MG63 (cell line): ENCODE data around the gene PET117. TPM values are rescaled to one million over a fixed set of nuclear protein-coding genes. Genes with fewer than 3 reads are reported as not detected.
"Not testable (repeated sequence)": the region's sequence is repeated elsewhere in the genome, so short reads cannot be mapped to it uniquely, and the experiment has no call there.

ENCODE experiments used
- DNase-seq: peaks from one replicate; pipeline ENCODE4 v3.0.0-alpha.2; 2020
- H3K27me3 ChIP-seq: fragments of 250-450 bp; sonication (Bioruptor Pico); 2 replicates; pipeline ENCODE4 v1.5.1; 2020; ENCODE audit warnings: mild to moderate bottlenecking, moderate library complexity
- H3K36me3 ChIP-seq: fragments of 250-450 bp; sonication (Bioruptor Pico); 2 replicates; pipeline ENCODE4 v1.5.1; 2020; ENCODE audit warnings: mild to moderate bottlenecking, moderate library complexity
- H3K4me3 ChIP-seq: fragments of 250-450 bp; sonication (Bioruptor Pico); 2 replicates; pipeline ENCODE4 v1.5.1; 2020; ENCODE audit warnings: mild to moderate bottlenecking, moderate library complexity
- H3K9me3 ChIP-seq: fragments of 250-450 bp; sonication (Bioruptor Pico); 2 replicates; pipeline ENCODE4 v1.5.1; 2020; ENCODE audit warnings: mild to moderate bottlenecking, moderate library complexity
- total RNA-seq: library from RNA; depleted of rRNA; stranded (reverse); fragments of >200 nt; shearing (Covaris generic); gene quantifications from 2 replicates; pipeline ENCODE4 v1.2.3, GENCODE V29; 2014; ENCODE audit warnings: low replicate concordance; rRNA removed

PET117 gene, protein sequence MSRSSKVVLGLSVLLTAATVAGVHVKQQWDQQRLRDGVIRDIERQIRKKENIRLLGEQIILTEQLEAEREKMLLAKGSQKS
- total RNA-seq, result 7.3 and 12.0 TPM in 2 replicates

DNA sequence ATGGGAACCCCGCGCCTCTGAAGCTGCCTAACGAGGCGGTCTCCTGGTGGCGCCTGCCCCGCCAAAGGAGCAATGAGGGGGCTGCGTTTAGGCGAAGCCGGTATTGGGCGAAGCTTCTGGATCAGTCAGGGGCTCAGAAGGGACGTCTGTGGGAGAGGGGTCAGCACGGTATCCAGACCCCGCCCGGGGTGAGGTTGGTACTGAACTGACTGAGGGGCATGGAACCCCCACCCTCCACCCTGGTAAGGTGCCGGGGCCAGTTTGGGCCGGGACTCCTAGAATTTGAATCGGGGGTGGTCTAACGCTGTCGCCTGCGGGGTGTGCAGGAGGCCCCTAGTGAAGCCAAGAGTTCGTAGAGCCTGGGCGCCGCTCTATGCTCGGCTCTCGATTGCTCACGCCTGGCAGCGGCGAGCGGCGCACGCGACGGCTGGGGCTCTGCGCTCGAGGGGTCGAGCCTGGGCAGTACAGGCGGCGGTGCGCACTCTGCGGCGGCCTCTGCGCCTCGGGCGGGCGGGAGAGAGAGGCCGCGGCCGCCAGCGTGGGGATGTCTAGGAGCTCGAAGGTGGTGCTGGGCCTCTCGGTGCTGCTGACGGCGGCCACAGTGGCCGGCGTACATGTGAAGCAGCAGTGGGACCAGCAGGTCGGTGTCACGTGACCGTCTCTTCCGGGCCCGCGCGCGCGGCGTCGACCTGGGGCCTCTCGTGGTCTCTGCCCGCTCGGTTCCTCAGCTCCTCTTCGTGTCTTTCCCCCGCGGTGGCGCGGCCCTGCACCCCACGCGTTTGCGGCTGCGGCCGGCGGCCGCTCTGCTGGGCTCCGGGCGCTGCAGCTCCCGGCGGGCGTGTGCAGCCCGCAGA is at the start of gene PET117, which contains the start of gene KAT14:
TSS of gene PET117 (plus strand) at position 452 of the 854 bp plus-strand sequence. CDS start at position 545, 93 bp downstream.
TSS of gene KAT14 (plus strand) at position 452 of the 854 bp plus-strand sequence. CDS start 4,798 bp downstream, outside the sequence.
- DNase-seq, result peak; percentile 89

DNA sequence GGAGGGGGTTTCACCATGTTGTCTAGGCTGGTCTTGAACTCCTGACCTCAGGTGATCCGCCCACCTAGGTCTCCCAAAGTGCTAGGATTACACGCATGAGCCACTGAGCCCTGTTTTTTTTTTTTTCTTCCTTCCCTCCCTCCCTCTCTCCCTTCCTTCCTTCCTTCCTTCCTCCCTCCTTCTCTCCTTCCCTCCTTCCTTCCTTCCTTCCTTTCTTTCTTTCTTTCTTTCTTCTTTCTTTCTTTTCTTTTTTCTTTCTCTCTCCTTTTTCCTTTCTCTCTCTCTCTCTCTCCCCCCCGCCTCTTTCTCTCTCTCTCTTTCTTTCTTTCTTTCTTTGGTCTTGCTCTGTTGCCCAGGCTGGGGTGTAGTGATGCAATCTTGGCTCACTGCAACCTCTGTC is 49.4 kb upstream of the PET117 start:
- H3K4me3 ChIP-seq, H3K36me3 ChIP-seq, H3K27me3 ChIP-seq, H3K9me3 ChIP-seq, DNase-seq: not testable (repeated sequence)

More for the DNA sequence above, at the start of gene PET117, which contains the start of gene KAT14:
- H3K9me3 ChIP-seq, result no peaks in the 10 kb centered on the region
- H3K36me3 ChIP-seq, result peaks cover 8% of the 10 kb centered on the region
- peak within 1 kb of the TSS; percentile 76 for H3K4me3 ChIP-seq
- no peaks in the 10 kb centered on the region for H3K27me3 ChIP-seq

DNA sequence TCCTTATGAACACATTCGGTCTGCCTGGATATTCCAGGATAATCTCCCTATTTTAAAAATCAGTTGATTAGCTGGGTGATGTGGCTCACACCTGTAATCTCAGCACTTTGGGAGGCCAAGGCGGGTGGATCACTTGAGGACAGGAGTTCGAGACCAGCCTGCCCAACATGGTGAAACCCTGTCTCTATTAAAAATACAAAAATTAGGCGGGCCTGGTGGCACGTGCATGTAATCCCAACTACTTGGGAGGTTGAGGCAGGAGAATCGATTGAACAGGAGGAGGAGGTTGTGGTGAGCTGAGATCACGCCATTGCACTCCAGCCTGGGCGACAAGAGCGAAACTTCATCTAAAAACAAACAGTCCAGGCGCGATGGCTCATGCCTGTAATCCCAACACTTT is 48.8 kb upstream of the PET117 start:
- not testable (repeated sequence) for H3K4me3 ChIP-seq, H3K9me3 ChIP-seq, DNase-seq, H3K27me3 ChIP-seq, H3K36me3 ChIP-seq

DNA sequence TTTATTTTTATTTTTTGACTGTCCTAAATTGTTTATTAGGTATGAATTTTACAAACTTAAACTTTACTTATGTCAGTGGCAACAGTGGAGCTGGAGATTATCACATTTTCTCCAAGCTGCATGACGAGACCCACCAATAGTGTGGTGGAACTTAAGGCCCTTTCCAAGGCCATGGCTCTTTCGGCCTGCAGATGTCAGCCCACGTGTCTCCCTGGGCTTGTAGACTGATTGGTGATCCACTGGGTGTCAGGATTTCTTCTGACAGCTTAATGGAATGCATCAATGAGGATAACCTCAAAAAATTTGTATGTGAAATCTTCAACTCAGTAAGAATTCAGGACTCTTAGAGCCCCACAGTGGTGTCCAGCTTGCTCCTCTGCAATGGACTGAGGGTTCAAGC is 47.6 kb upstream of the PET117 start:
- Histone ChIP-seq H3K36me3 (no peaks in the 10 kb centered on the region), H3K4me3 (no peak overlapping the region), H3K27me3 (no peaks in the 10 kb centered on the region), H3K9me3 (no peaks in the 10 kb centered on the region)
- DNase-seq, result no peak

DNA sequence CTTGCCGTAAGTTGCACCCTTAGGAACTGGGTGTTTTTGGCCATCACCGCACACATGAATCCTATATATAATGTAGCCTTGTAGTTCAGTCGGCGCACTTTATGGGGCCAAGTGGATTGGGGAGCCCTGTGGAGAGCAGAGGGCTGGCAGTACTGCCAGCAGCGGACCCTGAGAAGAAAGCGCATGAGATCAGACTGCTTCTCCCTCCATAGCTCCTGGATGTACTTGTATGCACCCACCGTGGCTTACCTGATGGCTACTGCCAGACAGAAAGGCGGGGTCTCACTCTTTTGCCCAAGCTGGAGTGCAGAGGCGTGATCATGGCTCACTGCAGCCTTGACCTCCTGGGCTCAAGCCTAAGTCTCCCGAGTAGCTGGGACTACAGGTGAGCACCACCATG is 47.2 kb upstream of the PET117 start:
- no peak for DNase-seq
- no peaks in the 10 kb centered on the region for H3K9me3 ChIP-seq
- H3K36me3 ChIP-seq, result no peaks in the 10 kb centered on the region
- no peaks in the 10 kb centered on the region for H3K27me3 ChIP-seq
- no peak overlapping the region for H3K4me3 ChIP-seq

DNA sequence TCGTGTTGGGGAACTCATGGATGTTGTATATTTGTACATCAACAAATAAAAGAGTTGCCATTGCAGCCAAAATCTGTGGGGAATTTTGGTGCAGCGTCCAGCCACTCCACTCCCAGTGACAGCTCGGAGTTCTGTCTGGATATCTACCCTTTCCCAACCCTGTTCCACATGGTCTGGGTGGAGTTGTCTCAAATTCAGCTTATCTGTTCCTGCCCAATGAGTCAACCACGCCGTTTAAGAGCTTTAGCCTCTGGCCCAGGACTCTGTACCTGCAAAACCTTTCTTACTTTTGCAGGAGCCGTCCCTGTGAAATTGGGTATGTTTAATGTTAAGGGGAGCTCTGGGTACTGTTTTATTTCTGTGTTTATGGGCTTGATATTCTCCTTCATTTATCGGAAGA is 46.0 kb upstream of the PET117 start:
- no peak for DNase-seq
- Histone ChIP-seq H3K9me3 (no peaks in the 10 kb centered on the region), H3K4me3 (no peak overlapping the region), H3K27me3 (no peaks in the 10 kb centered on the region), H3K36me3 (no peaks in the 10 kb centered on the region)

DNA sequence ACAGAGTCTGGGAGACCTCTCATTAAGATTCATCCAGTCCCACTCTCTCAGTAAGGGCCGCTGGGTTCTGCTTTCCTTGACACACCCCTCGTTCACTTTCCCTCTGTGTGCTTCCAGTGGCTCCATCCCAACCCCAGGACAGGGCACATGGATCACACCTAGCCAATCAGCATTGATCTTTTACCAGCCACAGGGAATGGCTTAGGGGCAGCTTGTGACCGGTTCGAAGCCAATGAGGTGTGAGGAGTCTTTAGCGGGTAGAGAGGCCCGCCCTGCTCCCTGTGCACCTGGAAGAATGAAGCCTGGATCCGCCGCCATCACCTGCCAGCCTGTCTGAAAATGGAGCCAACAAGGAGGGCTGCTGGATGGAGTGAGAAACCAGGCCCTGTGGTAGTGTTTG is 44.8 kb upstream of the PET117 start:
- Histone ChIP-seq H3K36me3 (no peaks in the 10 kb centered on the region), H3K4me3 (no peak overlapping the region), H3K27me3 (no peaks in the 10 kb centered on the region), H3K9me3 (no peaks in the 10 kb centered on the region)
- no peak for DNase-seq

DNA sequence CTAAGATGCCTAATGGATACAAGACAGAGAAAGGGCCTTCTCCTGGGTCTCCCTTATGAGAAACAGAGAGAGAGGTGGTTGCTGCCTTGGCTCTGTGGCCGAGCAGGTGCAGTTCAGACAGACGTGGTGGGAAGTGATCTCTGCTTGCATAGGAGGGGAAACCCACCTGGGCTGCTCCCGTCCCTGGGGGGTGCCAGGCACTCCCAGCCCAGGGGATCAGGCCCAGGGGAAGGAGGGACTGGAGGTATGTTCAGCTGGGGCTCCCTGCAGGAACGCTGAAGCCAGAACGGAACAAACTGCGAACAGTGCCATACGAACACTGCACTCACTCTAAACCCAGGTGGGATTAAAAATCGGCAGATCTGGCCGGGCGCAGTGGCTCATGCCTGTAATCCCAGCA is 44.3 kb upstream of the PET117 start:
- Histone ChIP-seq H3K4me3 (no peak overlapping the region), H3K27me3 (no peaks in the 10 kb centered on the region), H3K9me3 (no peaks in the 10 kb centered on the region), H3K36me3 (no peaks in the 10 kb centered on the region)
- no peak for DNase-seq

DNA sequence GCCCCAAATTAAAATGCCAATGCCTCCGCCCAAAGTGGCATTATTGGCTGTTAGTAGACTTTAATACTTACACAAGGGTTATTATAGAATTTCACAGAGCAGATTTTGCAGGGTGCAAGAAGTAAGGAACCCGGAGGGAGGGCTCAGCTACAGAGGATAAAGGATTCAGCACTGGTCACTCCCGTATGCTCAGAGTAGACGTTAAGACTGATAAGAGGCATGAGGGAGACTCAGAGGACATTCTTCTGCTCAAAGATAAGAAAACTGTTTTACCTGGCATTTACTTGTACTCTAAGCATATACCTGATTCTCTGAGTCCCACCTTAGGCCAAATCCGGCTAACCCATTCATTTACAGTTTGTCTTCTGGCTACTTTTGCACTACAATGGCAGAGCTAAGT is 43.5 kb upstream of the PET117 start:
- Histone ChIP-seq H3K4me3 (no peak overlapping the region), H3K36me3 (no peaks in the 10 kb centered on the region), H3K9me3 (no peaks in the 10 kb centered on the region), H3K27me3 (no peaks in the 10 kb centered on the region)
- DNase-seq, result no peak

DNA sequence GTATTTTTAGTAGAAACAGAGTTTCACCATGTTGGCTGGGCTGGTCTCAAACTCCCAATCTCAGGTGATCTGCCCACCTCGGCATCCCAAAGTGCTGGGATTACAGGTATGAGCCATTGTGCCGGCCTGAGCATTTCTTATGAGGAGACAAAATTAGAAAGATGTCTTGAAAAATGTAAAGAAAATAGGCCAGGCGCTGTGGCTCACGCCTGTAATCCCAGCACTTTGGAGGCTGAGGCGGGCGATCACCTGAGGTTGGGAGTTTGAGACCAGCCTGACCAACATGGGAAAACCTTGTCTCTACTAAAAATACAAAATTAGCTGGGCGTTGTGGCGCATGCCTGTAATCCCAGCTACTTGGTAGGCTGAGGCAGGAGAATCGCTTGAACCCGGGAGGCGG is 37.1 kb upstream of the PET117 start:
- H3K36me3 ChIP-seq, H3K9me3 ChIP-seq, H3K4me3 ChIP-seq, DNase-seq, H3K27me3 ChIP-seq: not testable (repeated sequence)

DNA sequence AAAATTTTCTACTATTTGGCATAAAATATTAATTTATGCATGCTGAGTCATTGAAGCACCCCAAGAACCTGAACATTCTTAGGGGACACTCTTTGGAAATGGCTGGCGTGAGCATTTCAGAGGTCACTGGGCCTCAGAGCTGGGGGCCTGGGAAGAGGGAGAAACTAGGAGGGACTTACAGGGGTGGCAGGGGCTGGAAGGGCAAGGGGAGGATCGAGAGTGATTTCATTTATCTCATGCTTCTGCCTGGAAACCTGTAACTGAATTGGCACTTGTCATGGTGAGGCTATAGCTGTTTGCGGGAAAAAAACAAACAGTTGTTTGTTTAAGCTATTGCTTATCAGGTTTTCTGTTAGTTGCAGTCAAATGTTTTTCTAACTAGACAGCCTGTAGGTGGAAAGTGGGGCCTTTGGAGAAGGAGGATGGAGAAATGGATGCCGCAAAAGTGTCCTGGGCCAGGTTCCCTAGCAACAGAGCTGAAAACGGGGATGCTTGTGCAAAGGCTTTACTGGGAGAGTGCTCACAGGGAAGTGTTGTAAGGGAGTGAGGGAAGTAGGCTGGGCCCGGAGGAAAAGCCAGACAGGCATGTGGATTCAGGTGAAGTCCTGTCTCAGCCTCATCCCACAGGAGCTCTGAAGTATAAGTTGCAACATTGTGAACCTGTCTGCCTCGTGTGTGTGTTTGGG is 36.4 kb upstream of the PET117 start:
- Histone ChIP-seq H3K9me3 (no peaks in the 10 kb centered on the region), H3K27me3 (no peaks in the 10 kb centered on the region), H3K4me3 (no peak overlapping the region), H3K36me3 (no peaks in the 10 kb centered on the region)
- no peak for DNase-seq

DNA sequence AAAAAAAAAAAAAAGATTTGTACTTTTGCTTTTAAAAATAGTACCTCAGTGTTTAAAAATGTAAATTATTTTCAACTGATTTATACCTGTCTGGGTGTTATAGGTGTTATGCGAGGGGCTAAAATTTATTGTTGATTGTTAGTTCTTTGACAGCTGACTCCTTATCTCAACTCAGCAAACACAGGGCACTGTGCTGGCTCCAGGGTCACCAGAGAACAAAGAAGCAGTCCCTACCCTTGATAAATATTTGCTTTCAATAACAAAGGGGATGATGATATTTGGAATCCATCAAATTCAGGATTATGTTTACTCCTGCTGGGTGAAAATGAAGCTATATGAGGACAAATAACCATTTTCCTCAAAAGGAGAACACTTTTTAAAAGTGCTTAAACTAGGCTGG is 34.2 kb upstream of the PET117 start:
- H3K4me3 ChIP-seq, result no peak overlapping the region
- no peak for DNase-seq
- no peaks in the 10 kb centered on the region for H3K36me3 ChIP-seq
- H3K27me3 ChIP-seq, result no peaks in the 10 kb centered on the region
- H3K9me3 ChIP-seq, result no peaks in the 10 kb centered on the region

DNA sequence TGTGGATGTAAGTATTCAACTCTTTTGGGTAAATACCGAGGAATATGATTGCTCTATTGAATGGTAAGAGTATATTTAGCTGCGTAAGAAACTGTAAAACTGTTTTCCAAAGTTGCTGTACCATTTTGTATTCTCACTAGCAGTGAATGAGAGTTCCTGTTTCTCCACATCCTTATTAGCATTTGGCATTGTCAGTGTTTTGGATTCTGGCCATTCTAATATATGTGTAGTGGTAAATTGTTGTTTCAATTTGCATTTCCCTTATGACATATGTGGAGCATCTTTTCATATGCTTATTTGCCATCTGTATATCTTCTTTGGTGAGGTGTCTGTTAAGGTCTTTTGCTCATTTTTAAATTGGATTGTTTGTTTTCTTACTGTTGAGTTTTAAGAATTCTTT is 29.3 kb upstream of the PET117 start:
- no peak overlapping the region for H3K4me3 ChIP-seq
- H3K27me3 ChIP-seq, result no peaks in the 10 kb centered on the region
- no peaks in the 10 kb centered on the region for H3K36me3 ChIP-seq
- H3K9me3 ChIP-seq, result no peaks in the 10 kb centered on the region
- DNase-seq, result no peak

DNA sequence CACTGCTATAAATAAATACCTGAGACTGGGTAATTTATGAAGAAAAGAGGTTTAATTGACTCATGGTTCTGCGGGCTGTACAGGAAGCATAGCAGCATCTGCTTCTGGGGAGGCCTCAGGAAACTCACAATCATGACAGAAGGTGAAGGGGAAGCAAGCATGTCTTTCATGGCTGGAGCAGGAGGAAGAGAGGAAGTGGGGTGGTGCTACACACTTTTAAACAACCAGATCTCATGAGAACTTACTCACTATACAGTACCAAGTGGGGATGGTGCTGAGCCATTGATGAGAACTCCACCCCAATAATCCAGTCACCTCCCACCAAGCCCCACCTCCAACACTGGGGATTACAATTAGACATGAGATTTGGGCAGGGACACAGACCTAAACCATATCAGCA is 9.1 kb upstream of the PET117 start:
- not testable (repeated sequence) for H3K27me3 ChIP-seq, DNase-seq, H3K4me3 ChIP-seq, H3K36me3 ChIP-seq, H3K9me3 ChIP-seq

DNA sequence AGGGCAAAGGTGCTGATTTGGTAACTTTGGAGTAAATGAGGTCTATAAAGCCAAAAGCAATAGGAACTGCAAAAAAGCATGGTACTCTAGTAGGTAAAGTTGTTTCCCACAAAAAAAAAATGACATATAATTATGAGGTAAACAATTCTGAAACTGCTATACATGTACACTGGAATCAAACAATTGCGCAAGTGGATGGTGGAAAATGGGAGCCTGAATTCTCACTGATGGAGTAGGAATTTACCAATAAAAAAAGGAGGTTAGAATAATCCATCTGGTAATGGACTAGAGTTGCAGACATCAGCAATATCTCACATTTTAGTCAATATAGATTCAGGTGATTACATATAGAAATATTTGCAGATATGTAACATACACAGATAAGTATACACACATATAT is 5.0 kb upstream of the PET117 start:
- Histone ChIP-seq H3K36me3 (no peaks in the 10 kb centered on the region), H3K4me3 (no peak overlapping the region), H3K9me3 (no peaks in the 10 kb centered on the region), H3K27me3 (no peaks in the 10 kb centered on the region)
- DNase-seq, result no peak

DNA sequence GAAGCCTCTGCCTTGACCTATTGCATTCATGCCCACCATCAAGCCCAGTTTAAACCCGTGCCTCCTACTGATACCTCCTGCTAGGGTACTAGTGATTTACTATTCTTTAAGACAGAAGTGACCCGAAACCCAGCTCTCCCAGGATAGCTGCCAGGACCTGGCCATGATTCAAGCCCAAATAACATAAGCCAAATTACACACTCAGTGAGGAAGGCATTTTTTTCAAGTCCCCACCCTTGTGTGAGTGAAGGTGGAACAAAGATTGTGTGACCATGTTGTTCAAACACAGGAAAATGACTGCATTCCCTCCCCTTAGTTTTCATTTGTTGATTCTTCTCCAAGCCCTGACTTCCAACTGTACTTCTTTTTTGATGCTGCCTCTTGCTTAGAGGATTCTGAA is 3.7 kb upstream of the PET117 start:
- no peak for DNase-seq
- no peaks in the 10 kb centered on the region for H3K9me3 ChIP-seq
- no peak overlapping the region for H3K4me3 ChIP-seq
- no peaks in the 10 kb centered on the region for H3K36me3 ChIP-seq
- H3K27me3 ChIP-seq, result no peaks in the 10 kb centered on the region

DNA sequence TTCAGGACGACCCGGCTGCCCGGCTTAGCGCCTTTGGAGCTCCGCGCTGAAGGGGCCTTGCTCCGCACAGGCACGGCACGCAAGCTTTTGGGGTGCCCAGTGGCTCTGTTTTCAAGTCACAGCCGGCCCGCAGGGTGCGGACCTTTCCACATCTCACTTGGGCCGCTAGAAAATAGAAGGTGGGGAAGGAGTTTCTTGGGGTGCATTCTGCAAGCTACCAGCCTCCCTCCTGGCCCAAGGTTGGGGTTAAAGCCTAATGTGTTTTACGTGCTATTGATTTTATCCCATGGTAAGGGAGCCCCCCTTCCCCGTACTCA is 561 bp downstream of the PET117 start:
- Histone ChIP-seq H3K4me3 (peak overlapping the region; percentile 76), H3K36me3 (peaks cover 12% of the 10 kb centered on the region), H3K9me3 (no peaks in the 10 kb centered on the region), H3K27me3 (no peaks in the 10 kb centered on the region)
- no peak for DNase-seq
